Coronary artery (tissue), 2 donors: ENCODE data around the gene OLA1.
A peak's percentile ranks its signal among the peaks of the same experiment; 100 is the strongest.
"Not testable (repeated sequence)": the region's sequence is repeated elsewhere in the genome, so short reads cannot be mapped to it uniquely, and the experiment has no call there.

Experiments used
- DNase-seq: peaks from one replicate; pipeline ENCODE4 v3.0.0-alpha.2; 2017; ENCODE audit warnings: low spot score
- H3K27ac ChIP-seq, 2 donors: fragments of 200-600 bp; sonication (generic); one replicate each; pipeline ENCODE4 v1.5.1; 2016 to 2019
- H3K4me3 ChIP-seq: fragments of 200-600 bp; sonication (generic); 2 replicates; pipeline ENCODE4 v1.5.1; 2016; ENCODE audit warnings: mild to moderate bottlenecking, moderate library complexity
- CTCF ChIP-seq: fragments of 200-600 bp; sonication (generic); IDR thresholded peaks from one replicate; pipeline ENCODE4 v1.5.1; 2019; ENCODE audit warnings: antibody characterized with exemption

The OLA1 gene

GRCh38 chr2:174266288-174266687 lies 18.0 kb upstream of the OLA1 start:
- DNase-seq, result no peak
- no peak for TF ChIP-seq CTCF
- Histone ChIP-seq H3K27ac (no peak overlapping the region), H3K4me3 (no peak overlapping the region)

GRCh38 chr2:174263997-174264396 lies 15.7 kb upstream of the OLA1 start:
- Histone ChIP-seq H3K4me3 (no peak overlapping the region), H3K27ac (no peak overlapping the region)
- no peak for DNase-seq
- TF ChIP-seq CTCF, result no peak

GRCh38 chr2:174259981-174260380 lies 11.6 kb upstream of the OLA1 start:
- Histone ChIP-seq H3K27ac (no peak overlapping the region), H3K4me3 (no peak overlapping the region)
- TF ChIP-seq CTCF, result no peak
- no peak for DNase-seq

- DNase-seq, result no peak
- Histone ChIP-seq H3K4me3 (no peak overlapping the region), H3K27ac (no peak overlapping the region)
- no peak for TF ChIP-seq CTCF
Observed at GRCh38 chr2:174254267-174254666, 5.9 kb upstream of the OLA1 start.

- DNase-seq, result no peak
- no peak for TF ChIP-seq CTCF
Observed at GRCh38 chr2:174248998-174249592, 763 bp upstream of the OLA1 start.

GRCh38 chr2:174247474-174248186 lies 702 bp downstream of the OLA1 start:
- DNase-seq, result no peak
- peak overlapping the region; percentile 89 for H3K4me3 ChIP-seq
- H3K27ac ChIP-seq, result peak overlapping the region; percentile 34 to 80
- TF ChIP-seq CTCF, result no peak

More at GRCh38 chr2:174248998-174249592, 763 bp upstream of the OLA1 start:
- Histone ChIP-seq H3K27ac (peak overlapping the region; percentile 34 to 80), H3K4me3 (peak overlapping the region; percentile 89)

GRCh38 chr2:174246944-174247381 lies 1.4 kb downstream of the OLA1 start:
- peak overlapping the region; percentile 89 for H3K4me3 ChIP-seq
- H3K27ac ChIP-seq, result no peak overlapping the region
- no peak for TF ChIP-seq CTCF
- no peak for DNase-seq

- H3K4me3 ChIP-seq, DNase-seq, H3K27ac ChIP-seq: not testable (repeated sequence)
Observed at GRCh38 chr2:174245628-174246027, 2.7 kb downstream of the OLA1 start.
